HG03378 (cell line): Measurements from ENCODE around the gene KLRC2.
"Not testable (repeated sequence)": the region's sequence is repeated elsewhere in the genome, so short reads cannot be mapped to it uniquely, and the experiment has no call there.

Experiments used
- ATAC-seq: cut with Tn5 transposase; IDR thresholded peaks from one replicate; pipeline ENCODE4 v1.9.1; 2021; ENCODE audit warnings: mild to moderate bottlenecking, moderate library complexity; ENCODE audit not compliant: unreplicated experiment

KLRC2 gene

GRCh38 chr12:10435816-10436215, at the start of gene KLRC2:
Gene KLRC2 (minus strand): TSS chr12:10436010. CDS start chr12:10435986, 24 bp downstream.
- not testable (repeated sequence) for ATAC-seq

- not testable (repeated sequence) for ATAC-seq
These were observed 46.1 kb upstream of the KLRC2 start for GRCh38 chr12:10481901-10482300.

GRCh38 chr12:10472808-10473207, 37.0 kb upstream of the KLRC2 start:
- not testable (repeated sequence) for ATAC-seq

- no peak for ATAC-seq
These were observed 33.9 kb upstream of the KLRC2 start for GRCh38 chr12:10469701-10470100.

GRCh38 chr12:10466311-10466710, 30.5 kb upstream of the KLRC2 start:
- ATAC-seq, result no peak

- ATAC-seq, result no peak
These were observed 21.9 kb upstream of the KLRC2 start for GRCh38 chr12:10457760-10458159.

- no peak for ATAC-seq
These were observed 21.0 kb upstream of the KLRC2 start for GRCh38 chr12:10456856-10457255.

- no peak for ATAC-seq
These were observed 20.0 kb upstream of the KLRC2 start for GRCh38 chr12:10455766-10456165.

- ATAC-seq, result no peak
These were observed 18.7 kb upstream of the KLRC2 start for GRCh38 chr12:10454531-10454930.

- no peak for ATAC-seq
These were observed 17.3 kb upstream of the KLRC2 start, which contains the start of gene KLRC1 for GRCh38 chr12:10453156-10453555. Gene KLRC1 (minus strand): TSS chr12:10453377. CDS start chr12:10451156, 2,221 bp downstream.

GRCh38 chr12:10448236-10448635, 12.4 kb upstream of the KLRC2 start:
- no peak for ATAC-seq

- ATAC-seq, result not testable (repeated sequence)
These were observed 10.2 kb upstream of the KLRC2 start for GRCh38 chr12:10446052-10446451.

- not testable (repeated sequence) for ATAC-seq
These were observed 5.3 kb upstream of the KLRC2 start for GRCh38 chr12:10441144-10441543.

GRCh38 chr12:10439608-10440274, 3.9 kb upstream of the KLRC2 start:
- not testable (repeated sequence) for ATAC-seq

- ATAC-seq, result not testable (repeated sequence)
These were observed 1.8 kb upstream of the KLRC2 start for GRCh38 chr12:10437601-10438000.

GRCh38 chr12:10430623-10431022, 5.2 kb downstream of the KLRC2 start:
- not testable (repeated sequence) for ATAC-seq

- not testable (repeated sequence) for ATAC-seq
These were observed 9.9 kb downstream of the KLRC2 start for GRCh38 chr12:10425938-10426337.

- ATAC-seq, result not testable (repeated sequence)
These were observed 11.4 kb downstream of the KLRC2 start for GRCh38 chr12:10424260-10424899.

GRCh38 chr12:10422159-10422558, 13.7 kb downstream of the KLRC2 start:
- ATAC-seq, result not testable (repeated sequence)

- not testable (repeated sequence) for ATAC-seq
These were observed 15.5 kb downstream of the KLRC2 start, which contains the start of gene KLRC3 for GRCh38 chr12:10420334-10420733. Gene KLRC3 (minus strand): TSS chr12:10420595. CDS start chr12:10420550, 45 bp downstream.

- ATAC-seq, result no peak
These were observed 26.4 kb downstream of the KLRC2 start, which contains the start of gene KLRC4 for GRCh38 chr12:10409392-10409791. Gene KLRC4 (minus strand): TSS chr12:10409757. CDS start chr12:10409575, 182 bp downstream.

GRCh38 chr12:10408842-10409241, 27.0 kb downstream of the KLRC2 start:
- ATAC-seq, result no peak
